ENCODE measurements around the gene HLCS. TPM values are rescaled to one million over a fixed set of nuclear protein-coding genes. Genes with fewer than 3 reads are reported as not detected.

HLCS gene
- total RNA-seq, 1 donor from 2014 or later: 25.0 TPM

GRCh38 chr21:36892201-36892600, 74.3 kb downstream of the HLCS start:
- Mint-ChIP-seq H3K27ac (no peak overlapping the region), H3K27me3 (ENCODE audit: insufficient read depth, low read depth) (peaks cover 12% of the 10 kb centered on the region), H3K4me1 (peaks cover 20% of the 10 kb centered on the region), H3K9me3 (no peaks in the 10 kb centered on the region), H3K36me3 (peaks cover 38% of the 10 kb centered on the region), H3K4me3 (no peak overlapping the region)
- Histone ChIP-seq H3K27ac (no peak overlapping the region), H2AFZ (replicated peaks) (no peak overlapping the region), H3K4me3 (no peak overlapping the region), H3K36me3 (no peaks in the 10 kb centered on the region), H4K20me1 (ENCODE audit: low read depth) (no peaks in the 10 kb centered on the region), H3K4me2 (no peak overlapping the region), H3K4me1 (peaks cover 29% of the 10 kb centered on the region), H3K27me3 (no peaks in the 10 kb centered on the region), H3K79me2 (ENCODE audit: low read depth) (no peaks in the 10 kb centered on the region), H3K9ac (no peak overlapping the region), H3K9me3 (ENCODE audit: low read depth) (no peaks in the 10 kb centered on the region), H3F3A (ENCODE audit: low read depth) (peaks cover 9% of the 10 kb centered on the region)
- no peak for TF ChIP-seq CTCF (IDR thresholded peaks at IDR 0.05)
- TF ChIP-seq EZH2 (IDR thresholded peaks at IDR 0.05): no peak
- no peak for TF ChIP-seq EZH2phosphoT487 (IDR thresholded peaks at IDR 0.05)
- DNase-seq (ENCODE audit: low spot score): no peak

DNA sequence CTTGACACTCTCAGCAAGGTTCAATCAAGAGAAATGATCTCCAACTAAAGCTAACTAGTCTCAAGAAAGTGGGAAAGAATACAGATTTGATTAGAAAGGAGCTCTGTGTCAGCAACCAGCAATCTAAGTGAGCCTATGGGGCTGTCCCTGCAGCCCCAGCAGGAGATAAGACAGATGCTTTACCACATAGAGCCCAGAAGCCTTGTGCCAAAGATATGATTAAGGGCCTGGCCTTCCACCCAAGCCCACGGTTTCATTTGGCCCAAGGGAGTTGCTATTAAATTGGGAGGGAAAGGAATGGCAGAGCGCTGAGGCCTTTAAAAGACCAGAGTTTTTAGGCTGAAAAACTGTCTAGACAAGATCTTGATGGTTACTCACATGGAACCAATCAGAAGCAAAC, 74.8 kb downstream of the HLCS start:
- Mint-ChIP-seq H3K9me3 (no peaks in the 10 kb centered on the region), H3K36me3 (peaks cover 39% of the 10 kb centered on the region), H3K27me3 (ENCODE audit: insufficient read depth, low read depth) (peaks cover 12% of the 10 kb centered on the region), H3K27ac (peak overlapping the region; percentile 21), H3K4me3 (no peak overlapping the region), H3K4me1 (peaks cover 23% of the 10 kb centered on the region)
- Histone ChIP-seq H3K27ac (no peak overlapping the region), H3K27me3 (no peaks in the 10 kb centered on the region), H3K9ac (no peak overlapping the region), H3K9me3 (ENCODE audit: low read depth) (no peaks in the 10 kb centered on the region), H3F3A (ENCODE audit: low read depth) (peaks cover 9% of the 10 kb centered on the region), H3K4me1 (peaks cover 34% of the 10 kb centered on the region), H3K4me2 (no peak overlapping the region), H3K4me3 (no peak overlapping the region), H3K36me3 (no peaks in the 10 kb centered on the region), H3K79me2 (ENCODE audit: low read depth) (no peaks in the 10 kb centered on the region), H2AFZ (replicated peaks) (no peak overlapping the region), H4K20me1 (ENCODE audit: low read depth) (no peaks in the 10 kb centered on the region)
- TF ChIP-seq EZH2 (IDR thresholded peaks at IDR 0.05): no peak
- TF ChIP-seq EZH2phosphoT487 (IDR thresholded peaks at IDR 0.05): no peak
- no peak for TF ChIP-seq CTCF (IDR thresholded peaks at IDR 0.05)
- no peak for DNase-seq (ENCODE audit: low spot score)

DNA sequence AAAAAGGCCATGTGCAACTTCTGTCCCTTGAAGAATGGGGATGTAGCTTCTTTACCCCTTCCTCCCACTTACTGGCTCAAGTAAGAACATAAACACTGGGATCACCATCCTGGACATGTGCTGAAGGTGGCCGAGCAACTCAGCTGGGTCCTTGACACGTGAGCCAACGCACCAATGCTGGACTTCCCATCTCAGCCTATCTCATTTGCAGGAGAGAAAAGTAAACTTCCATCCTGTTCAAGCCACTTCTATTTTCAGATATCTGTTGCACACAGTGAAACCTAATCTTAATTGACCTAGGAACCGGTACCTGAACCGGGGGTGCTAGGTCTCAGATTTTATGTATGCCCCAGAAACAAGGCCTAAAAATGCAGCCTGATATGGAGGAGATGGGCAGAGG, 75.3 kb downstream of the HLCS start:
- TF ChIP-seq CTCF (IDR thresholded peaks at IDR 0.05) (no peak), EZH2 (IDR thresholded peaks at IDR 0.05) (no peak), EZH2phosphoT487 (IDR thresholded peaks at IDR 0.05) (no peak)
- H3K9me3 ChIP-seq (ENCODE audit: low read depth): no peaks in the 10 kb centered on the region

More for the DNA sequence above, 75.3 kb downstream of the HLCS start:
- H3K36me3 ChIP-seq: no peaks in the 10 kb centered on the region
- no peak overlapping the region for H3K4me3 ChIP-seq
- H2AFZ ChIP-seq (replicated peaks): no peak overlapping the region
- no peaks in the 10 kb centered on the region for H4K20me1 ChIP-seq (ENCODE audit: low read depth)
- H3K9ac ChIP-seq: no peak overlapping the region
- no peaks in the 10 kb centered on the region for H3K27me3 ChIP-seq
- Mint-ChIP-seq H3K4me3 (no peak overlapping the region), H3K36me3 (peaks cover 34% of the 10 kb centered on the region), H3K27me3 (ENCODE audit: insufficient read depth, low read depth) (peaks cover 16% of the 10 kb centered on the region), H3K4me1 (peaks cover 23% of the 10 kb centered on the region), H3K9me3 (peaks cover 3% of the 10 kb centered on the region), H3K27ac (no peak overlapping the region)
- no peak for DNase-seq (ENCODE audit: low spot score)
- H3K27ac ChIP-seq: no peak overlapping the region
- no peak overlapping the region for H3K4me2 ChIP-seq
- no peaks in the 10 kb centered on the region for H3K79me2 ChIP-seq (ENCODE audit: low read depth)
- H3K4me1 ChIP-seq: peaks cover 38% of the 10 kb centered on the region
- peaks cover 14% of the 10 kb centered on the region for H3F3A ChIP-seq (ENCODE audit: low read depth)
